ENCODE measurements around the gene CD200R1L.

GRCh38 chr3:112889357-112889756 is 42.7 kb upstream of the CD200R1L start:
- TF ChIP-seq USF1 (IDR thresholded peaks at IDR 0.05; ENCODE audit: borderline replicate concordance, low read depth) (no peak), CTCF (IDR thresholded peaks at IDR 0.05) (no peak), POLR2AphosphoS5 (IDR thresholded peaks at IDR 0.05; ENCODE audit: low read depth, low read length) (no peak), SMC3 (IDR thresholded peaks at IDR 0.05; ENCODE audit: low read depth, low read length) (no peak), ZBTB33 (IDR thresholded peaks at IDR 0.05; ENCODE audit: borderline replicate concordance, low read depth) (no peak), NFIC (IDR thresholded peaks at IDR 0.05; ENCODE audit: borderline replicate concordance) (no peak), RXRA (IDR thresholded peaks at IDR 0.05; ENCODE audit: borderline replicate concordance, low read depth) (no peak), YY1 (IDR thresholded peaks at IDR 0.05; ENCODE audit: low read depth) (no peak), REST (IDR thresholded peaks at IDR 0.05; ENCODE audit: low read depth, low read length) (no peak), PBX3 (IDR thresholded peaks at IDR 0.05) (no peak), RFX5 (IDR thresholded peaks at IDR 0.05; ENCODE audit: low read length) (no peak)
